Spleen (tissue), 11 donors: Measurements from ENCODE around the gene DYNLRB1. TPM values are rescaled to one million over a fixed set of nuclear protein-coding genes. Genes with fewer than 3 reads are reported as not detected.

Experiments used
- DNase-seq: peaks from one replicate; pipeline ENCODE4 v3.0.0-alpha.2; 2020
- H3K27ac ChIP-seq, 8 donors: fragments of 200-600 bp; sonication (generic) in 7 of 8; 1 replicate in 4 of 8; 2 replicates in 4 of 8; pipeline versions ENCODE4 v1.5.0 to v1.8.0; 2016 to 2021; ENCODE audit warnings: inconsistent platforms in 4 of 8, mild to moderate bottlenecking in 4 of 8, moderate library complexity in 1 of 8
- H3K27me3 ChIP-seq, 7 donors: fragments of 200-600 bp; sonication (generic) in 6 of 7; replicated peaks in 1 of 7; 1 replicate in 4 of 7; 2 replicates in 3 of 7; pipeline versions ENCODE4 v1.5.0 to v1.8.0; 2016 to 2021; ENCODE audit warnings: inconsistent platforms in 3 of 7, mild to moderate bottlenecking in 1 of 7
- H3K36me3 ChIP-seq, 6 donors: fragments of 200-600 bp; sonication (generic) in 5 of 6; 1 replicate in 4 of 6; 2 replicates in 2 of 6; pipeline versions ENCODE4 v1.5.0 to v1.8.0; 2016 to 2021; ENCODE audit warnings: inconsistent platforms in 2 of 6
- H3K4me1 ChIP-seq, 6 donors: fragments of 200-600 bp; sonication (generic) in 5 of 6; 1 replicate in 3 of 6; 2 replicates in 3 of 6; pipeline versions ENCODE4 v1.5.0 to v1.8.0; 2016 to 2021; ENCODE audit warnings: inconsistent platforms in 3 of 6
- H3K4me3 ChIP-seq, 8 donors: fragments of 200-600 bp; sonication (generic) in 7 of 8; 1 replicate in 4 of 8; 2 replicates in 4 of 8; pipeline versions ENCODE4 v1.5.0 to v1.8.0; 2016 to 2021; ENCODE audit warnings: inconsistent platforms in 4 of 8, mild to moderate bottlenecking in 4 of 8, moderate library complexity in 2 of 8
- H3K9me3 ChIP-seq, 8 donors: fragments of 200-600 bp; sonication (generic) in 7 of 8; 1 replicate in 4 of 8; 2 replicates in 4 of 8; pipeline versions ENCODE4 v1.5.0 to v1.8.0; 2016 to 2021; ENCODE audit warnings: inconsistent platforms in 4 of 8
- CTCF ChIP-seq, 11 experiments: fragments of 200-600 bp in 7 of 11; fragments of 450-650 bp in 4 of 11; sonication (generic) in 4 of 11; IDR thresholded peaks in 8 of 11; conservative IDR thresholded peaks in 3 of 11; 1 replicate in 7 of 11; 2 replicates in 4 of 11; pipeline versions ENCODE4 v1.4.0 to v1.8.0; 2016 to 2021; ENCODE audit warnings: antibody characterized with exemption in 11 of 11, inconsistent platforms in 4 of 11, mild to moderate bottlenecking in 1 of 11
- POLR2A ChIP-seq, 3 donors: fragments of 450-650 bp; IDR thresholded peaks; one replicate each; pipeline ENCODE4 v1.5.1; 2017; ENCODE audit warnings: antibody characterized with exemption in 3 of 3, mild to moderate bottlenecking in 1 of 3
- POLR2AphosphoS5 ChIP-seq, 3 donors: sonication (generic); formaldehyde crosslinking; IDR thresholded peaks; one replicate each; pipeline ENCODE4 v1.5.1; 2017; ENCODE audit warnings: antibody characterized with exemption in 3 of 3
- WGBS, 5 donors: extraction: QIAGEN DNeasy Blood & Tissue Kit in 3 of 5; methylation state at CpG; one replicate each; pipeline versions ENCODE4 v1.1.5 to v1.1.7; 2013 to 2018; 5-methylcytosine and 5-hydroxymethylcytosine counted together
- intact Hi-C: fragments of 100-400 bp; cut with DNase I; formaldehyde crosslinking; loops from one replicate; pipeline ENCODE4 v1.15.0; 2023; ENCODE audit warnings: low total_unique reads
- polyA plus RNA-seq, 3 donors: library from polyadenylated mRNA; stranded (reverse); fragments of 200-250 nt; gene quantifications; one replicate each; pipeline ENCODE4 v1.2.1, GENCODE V29; 2013
- total RNA-seq, 7 donors: library from RNA; depleted of rRNA in 3 of 7; stranded (reverse); fragments of >200 nt in 3 of 7; fragmentation: NEBNext Ultra II Directional in 4 of 7; extraction: Animal tissue kit (Norgen Biotek cat#: 25700) in 4 of 7; gene quantifications; one replicate each; pipeline versions ENCODE4 v1.1.0 to v1.2.1, GENCODE V29; 2016 to 2021
- donor health status: healthy with polysubstance abuse.
- donor health status: DM: no; HTN: no; CAD: no; lungs with moderate emphysema.
- donor health status: DM: no; HTN: no; CAD: no.
- donor health status: Bipolar disorder and iron deficiency.
- donor health status: healthy.
- donor health status: DM: no; HTN: no; CAD: no.
- donor health status: DM: yes; HTN: yes; CAD: no.

Gene DYNLRB1
- total and polyA plus RNA-seq, 10 donors = 72.0 to 209 (median 152) TPM

GRCh38 chr20:34540596-34541263 lies 24.5 kb downstream of the DYNLRB1 start:
- H3K27ac ChIP-seq = peak overlapping the region; percentile 39 to 80 (median 74)

GRCh38 chr20:34541264-34541901 lies 25.2 kb downstream of the DYNLRB1 start:
- Histone ChIP-seq H3K4me1 (peaks cover 6 to 51% (median 30%) of the 10 kb centered on the region in 6 donors), H3K4me3 (no peak overlapping the region), H3K9me3 (no peaks in the 10 kb centered on the region), H3K27me3 (no peaks in the 10 kb centered on the region), H3K27ac (peak overlapping the region; percentile 39 to 80 (median 74)), H3K36me3 (peaks cover 0 to 62% (median 36%) of the 10 kb centered on the region in 6 donors)
- DNase-seq = peak; percentile 29
- intact Hi-C loops = loop anchor here (5.0 kb wide), 1 partner anchor 166 kb away; no protein-coding TSS in a partner anchor
- WGBS, 5 donors = 62 to 70% (median 68%) methylated on average over 13 of the region's 13 CpGs
- TF ChIP-seq POLR2A (IDR thresholded peaks at IDR 0.05) (no peak), POLR2AphosphoS5 (IDR thresholded peaks at IDR 0.05) (no peak), CTCF (IDR thresholded peaks at IDR 0.05 in 8 of 11, conservative IDR thresholded peaks at IDR 0.05 in 3 of 11) (no peak)

More at GRCh38 chr20:34540596-34541263, 24.5 kb downstream of the DYNLRB1 start:
- Histone ChIP-seq H3K9me3 (no peaks in the 10 kb centered on the region), H3K36me3 (peaks cover 0 to 68% (median 42%) of the 10 kb centered on the region in 6 donors), H3K27me3 (no peaks in the 10 kb centered on the region), H3K4me1 (peaks cover 6 to 51% (median 30%) of the 10 kb centered on the region in 6 donors), H3K4me3 (no peak overlapping the region)
- peak; percentile 69 for DNase-seq
- intact Hi-C loops = loop anchor here (5.0 kb wide), 1 partner anchor 167 kb away; no protein-coding TSS in a partner anchor
- 72 to 84% (median 75%) methylated on average over 15 of the region's 15 CpGs for WGBS, 5 donors
- TF ChIP-seq POLR2A (IDR thresholded peaks at IDR 0.05) (no peak), CTCF (IDR thresholded peaks at IDR 0.05 in 8 of 11, conservative IDR thresholded peaks at IDR 0.05 in 3 of 11) (no peak), POLR2AphosphoS5 (IDR thresholded peaks at IDR 0.05) (no peak)

- DNase-seq = peak; percentile 25
- peak overlapping the region in 7 of 8 donors; percentile 62 to 80 (median 74) for H3K27ac ChIP-seq
- intact Hi-C loops = loop anchor here (5.0 kb wide), 1 partner anchor 165 kb away; no protein-coding TSS in a partner anchor
- H3K9me3 ChIP-seq = no peaks in the 10 kb centered on the region
- H3K4me3 ChIP-seq = no peak overlapping the region
- WGBS, 5 donors = 69 to 76% (median 75%) methylated on average over 16 of the region's 16 CpGs
- H3K27me3 ChIP-seq = no peaks in the 10 kb centered on the region
- TF ChIP-seq POLR2A (IDR thresholded peaks at IDR 0.05) (no peak), POLR2AphosphoS5 (IDR thresholded peaks at IDR 0.05) (no peak), CTCF (IDR thresholded peaks at IDR 0.05 in 8 of 11, conservative IDR thresholded peaks at IDR 0.05 in 3 of 11) (no peak)
- H3K36me3 ChIP-seq = peaks cover 0 to 56% (median 30%) of the 10 kb centered on the region in 6 donors
- peaks cover 6 to 51% (median 30%) of the 10 kb centered on the region in 6 donors for H3K4me1 ChIP-seq
These were observed 25.7 kb downstream of the DYNLRB1 start for GRCh38 chr20:34541917-34542316.

GRCh38 chr20:34542439-34542838 lies 26.2 kb downstream of the DYNLRB1 start:
- no peak for DNase-seq
- no peaks in the 10 kb centered on the region for H3K9me3 ChIP-seq
- peaks cover 0 to 51% (median 25%) of the 10 kb centered on the region in 6 donors for H3K36me3 ChIP-seq
- no peak overlapping the region for H3K4me3 ChIP-seq
- no peak for TF ChIP-seq CTCF (IDR thresholded peaks at IDR 0.05 in 8 of 11, conservative IDR thresholded peaks at IDR 0.05 in 3 of 11)
- no peak for TF ChIP-seq POLR2A (IDR thresholded peaks at IDR 0.05)
- no peak for TF ChIP-seq POLR2AphosphoS5 (IDR thresholded peaks at IDR 0.05)
- 86 to 93% (median 91%) methylated on average over 6 of the region's 6 CpGs for WGBS, 5 donors
- H3K27me3 ChIP-seq = no peaks in the 10 kb centered on the region
- peak overlapping the region in 6 of 8 donors; percentile 62 to 80 (median 74) for H3K27ac ChIP-seq
- intact Hi-C loops = loop anchor here (5.0 kb wide), 1 partner anchor 165 kb away; no protein-coding TSS in a partner anchor
- peaks cover 6 to 51% (median 30%) of the 10 kb centered on the region in 6 donors for H3K4me1 ChIP-seq
